ENCODE data around the gene ACBD6.

The ACBD6 gene

DNA sequence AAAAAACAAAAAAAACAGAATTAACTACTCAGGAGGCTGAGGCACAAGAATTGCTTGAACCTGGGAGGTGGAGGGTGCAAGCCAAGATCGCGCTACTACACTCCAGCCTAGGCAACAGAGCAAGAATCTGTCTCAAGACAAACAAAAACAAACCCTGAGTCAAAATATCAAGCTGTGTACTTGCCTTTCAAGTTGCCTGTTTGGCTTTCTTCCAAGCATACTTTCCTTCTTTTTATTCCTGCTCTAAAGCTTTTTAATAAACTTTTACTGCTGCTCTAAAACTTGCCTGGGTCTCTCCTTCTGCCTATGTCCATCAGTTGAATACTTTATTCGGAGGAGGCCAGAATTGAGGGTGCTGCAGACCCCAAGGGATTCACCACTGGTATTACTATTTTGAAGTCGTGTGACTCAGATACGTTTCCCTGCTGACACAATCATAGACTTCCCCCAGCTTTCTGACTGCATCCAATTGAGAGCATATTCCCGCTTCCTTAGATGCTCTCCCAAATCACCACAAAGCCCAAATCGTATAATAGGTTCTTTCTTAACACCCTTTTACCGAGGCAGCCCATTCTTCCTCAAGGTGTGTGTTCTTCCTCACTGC lies 3.5 kb upstream of the ACBD6 start:
- TF ChIP-seq, protein P1, sequence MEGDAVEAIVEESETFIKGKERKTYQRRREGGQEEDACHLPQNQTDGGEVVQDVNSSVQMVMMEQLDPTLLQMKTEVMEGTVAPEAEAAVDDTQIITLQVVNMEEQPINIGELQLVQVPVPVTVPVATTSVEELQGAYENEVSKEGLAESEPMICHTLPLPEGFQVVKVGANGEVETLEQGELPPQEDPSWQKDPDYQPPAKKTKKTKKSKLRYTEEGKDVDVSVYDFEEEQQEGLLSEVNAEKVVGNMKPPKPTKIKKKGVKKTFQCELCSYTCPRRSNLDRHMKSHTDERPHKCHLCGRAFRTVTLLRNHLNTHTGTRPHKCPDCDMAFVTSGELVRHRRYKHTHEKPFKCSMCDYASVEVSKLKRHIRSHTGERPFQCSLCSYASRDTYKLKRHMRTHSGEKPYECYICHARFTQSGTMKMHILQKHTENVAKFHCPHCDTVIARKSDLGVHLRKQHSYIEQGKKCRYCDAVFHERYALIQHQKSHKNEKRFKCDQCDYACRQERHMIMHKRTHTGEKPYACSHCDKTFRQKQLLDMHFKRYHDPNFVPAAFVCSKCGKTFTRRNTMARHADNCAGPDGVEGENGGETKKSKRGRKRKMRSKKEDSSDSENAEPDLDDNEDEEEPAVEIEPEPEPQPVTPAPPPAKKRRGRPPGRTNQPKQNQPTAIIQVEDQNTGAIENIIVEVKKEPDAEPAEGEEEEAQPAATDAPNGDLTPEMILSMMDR (IDR thresholded peaks at IDR 0.05; ENCODE audit: low read depth, low read length, missing control alignments), result no peak
- H3K4me3 ChIP-seq (ENCODE audit: low read depth, low read length), result no peak overlapping the region
- DNase-seq (ENCODE audit: low read depth), result no peak

DNA sequence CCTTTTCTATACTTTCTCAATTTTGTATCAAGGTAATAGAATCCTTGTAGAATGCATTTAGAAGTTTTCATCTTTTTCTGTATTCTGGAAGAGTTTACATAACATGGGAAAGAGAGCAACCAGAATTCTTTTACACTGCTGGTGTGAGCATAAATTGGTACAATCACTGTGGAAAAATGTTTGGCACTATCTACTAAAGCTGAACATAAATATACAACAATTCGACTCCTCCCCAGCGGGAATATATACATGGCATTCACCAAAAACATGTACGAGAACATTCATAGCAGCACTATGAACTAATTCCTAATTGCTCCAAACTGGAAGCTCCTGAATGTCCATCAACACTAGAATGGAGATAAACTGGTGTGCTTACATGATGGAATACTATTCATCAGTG lies 1.8 kb upstream of the ACBD6 start:
- TF ChIP-seq, protein P1 (IDR thresholded peaks at IDR 0.05; ENCODE audit: low read depth, low read length, missing control alignments), result no peak
- H3K4me3 ChIP-seq (ENCODE audit: low read depth, low read length), result no peak overlapping the region
- no peak for DNase-seq (ENCODE audit: low read depth)

DNA sequence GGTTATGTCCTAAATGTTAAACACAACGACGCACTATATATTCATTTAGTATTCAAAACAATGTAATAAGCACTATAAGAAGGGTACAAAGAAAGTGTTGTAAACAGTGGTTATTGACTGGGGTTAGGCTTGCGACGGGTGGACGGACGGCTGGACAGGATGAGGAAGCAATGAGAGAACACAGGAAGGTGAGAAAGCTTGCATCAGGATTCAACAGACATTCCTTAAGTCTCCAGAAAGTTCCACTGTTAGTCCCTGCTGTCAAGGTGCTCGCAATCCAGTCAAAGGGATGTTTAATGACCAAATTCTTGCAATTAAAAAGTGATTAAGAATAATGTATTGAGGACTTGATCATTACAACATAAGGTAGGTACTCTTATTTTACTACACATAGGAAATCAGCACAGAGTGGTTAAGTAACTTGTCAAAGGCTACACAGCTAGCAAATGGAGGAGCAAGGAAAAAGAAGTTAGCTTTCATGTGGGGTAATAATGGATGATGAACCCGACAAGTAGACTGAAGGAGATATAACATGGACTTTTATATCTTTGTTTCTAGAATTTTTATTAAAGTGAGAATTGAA lies 994 bp upstream of the ACBD6 start:
- peak overlapping the region; percentile 98 for H3K4me3 ChIP-seq (ENCODE audit: low read depth, low read length)
- TF ChIP-seq, protein P1 (IDR thresholded peaks at IDR 0.05; ENCODE audit: low read depth, low read length, missing control alignments), result no peak
- no peak for DNase-seq (ENCODE audit: low read depth)

DNA sequence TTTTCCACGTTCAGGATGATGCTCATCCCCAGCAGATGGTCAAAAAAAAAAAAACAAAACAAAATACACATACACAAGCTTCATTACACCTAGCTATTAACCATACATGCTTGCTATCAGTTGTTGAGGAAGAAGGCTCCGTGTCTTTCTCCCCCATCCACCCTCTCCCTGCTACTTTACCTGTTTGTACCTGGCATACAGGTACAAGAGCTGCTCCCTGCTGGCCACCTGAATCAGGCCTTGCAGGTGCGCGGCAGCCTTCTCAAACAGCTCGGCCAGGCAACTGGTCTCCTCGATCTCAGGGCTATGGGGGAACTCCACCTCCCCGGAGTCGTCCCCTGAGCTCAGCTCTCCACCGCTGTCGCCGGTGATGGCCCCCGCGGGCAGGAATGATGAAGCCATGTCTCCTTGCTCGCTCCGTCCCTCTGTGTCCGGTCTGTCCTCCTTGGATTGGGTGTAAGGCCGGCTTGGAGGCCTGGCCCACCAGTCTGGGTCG lies 464 bp downstream of the ACBD6 start:
- DNase-seq (ENCODE audit: low read depth), result peak; percentile 21
- H3K4me3 ChIP-seq (ENCODE audit: low read depth, low read length), result peak overlapping the region; percentile 98
- TF ChIP-seq, protein P1 (IDR thresholded peaks at IDR 0.05; ENCODE audit: low read depth, low read length, missing control alignments), result no peak

DNA sequence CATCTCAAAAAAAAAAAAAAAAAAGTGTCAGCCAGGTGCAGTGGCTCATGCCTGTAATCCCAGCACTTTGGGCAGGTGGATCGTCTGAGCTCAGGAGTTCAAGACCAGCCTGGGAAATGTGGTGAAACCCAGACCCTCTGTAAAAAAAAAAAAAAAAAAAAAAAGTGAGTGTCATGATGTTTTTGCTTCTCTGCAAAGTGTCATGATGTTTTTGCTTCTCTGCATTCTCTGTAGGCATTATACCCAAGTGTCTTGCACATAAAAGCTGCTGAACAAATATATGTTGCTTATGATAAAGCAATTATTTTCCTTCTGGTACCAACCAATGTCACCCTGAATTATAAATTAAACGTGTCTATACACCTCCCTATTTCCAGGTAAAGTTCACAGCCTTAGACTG lies 1.7 kb downstream of the ACBD6 start:
- TF ChIP-seq, protein P1 (IDR thresholded peaks at IDR 0.05; ENCODE audit: low read depth, low read length, missing control alignments), result no peak
- peak overlapping the region; percentile 17; the same call in 1 of the 2 replicates for H3K4me3 ChIP-seq (ENCODE audit: low read depth, low read length)
- DNase-seq (ENCODE audit: low read depth), result no peak

DNA sequence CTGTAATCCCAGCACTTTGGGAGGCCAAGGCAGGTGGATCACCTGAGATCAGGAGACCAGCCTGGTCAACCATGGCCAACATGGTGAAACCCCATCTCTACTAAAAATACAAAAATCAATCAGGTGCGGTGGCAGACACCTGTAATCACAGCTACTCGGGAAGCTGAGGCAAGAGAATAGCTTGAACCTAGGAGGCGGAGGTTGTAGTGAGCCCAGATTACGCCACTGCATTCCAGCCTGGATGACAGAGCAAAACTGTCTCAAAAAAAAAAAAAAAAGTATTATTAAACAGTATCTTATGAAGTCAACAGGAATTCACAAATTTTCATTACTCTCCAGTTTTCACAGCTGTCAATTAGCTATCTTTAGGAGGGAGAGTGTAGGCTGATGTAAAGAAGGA lies 3.8 kb downstream of the ACBD6 start:
- DNase-seq (ENCODE audit: low read depth), result no peak
- TF ChIP-seq, protein P1 (IDR thresholded peaks at IDR 0.05; ENCODE audit: low read depth, low read length, missing control alignments), result no peak
- H3K4me3 ChIP-seq (ENCODE audit: low read depth, low read length), result no peak overlapping the region

DNA sequence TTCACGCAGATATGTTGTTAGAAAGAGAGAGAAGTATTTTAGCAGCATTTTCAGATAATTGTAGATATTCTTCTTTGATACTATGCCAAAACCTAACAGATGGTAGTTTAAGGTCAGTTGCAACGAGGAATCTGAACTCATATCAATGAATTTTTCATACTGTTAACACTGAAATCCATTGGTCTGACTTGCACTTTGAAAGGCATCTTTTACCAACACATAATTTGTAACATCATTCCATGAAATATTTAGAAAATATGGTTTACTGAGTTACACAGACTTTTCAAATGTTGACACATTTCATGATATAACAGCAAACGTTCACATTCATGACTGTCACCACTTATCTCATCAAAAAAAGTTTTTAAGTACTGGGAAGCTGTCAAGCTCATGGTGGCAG lies 4.6 kb downstream of the ACBD6 start:
- DNase-seq (ENCODE audit: low read depth), result no peak
- TF ChIP-seq, protein P1 (IDR thresholded peaks at IDR 0.05; ENCODE audit: low read depth, low read length, missing control alignments), result no peak

More for the DNA sequence above, 4.6 kb downstream of the ACBD6 start:
- H3K4me3 ChIP-seq (ENCODE audit: low read depth, low read length), result no peak overlapping the region
